NCI-H2107 (cell line): Measurements from ENCODE around the gene TERT.
"Not testable (repeated sequence)": the region's sequence is repeated elsewhere in the genome, so short reads cannot be mapped to it uniquely, and the experiment has no call there.

ENCODE experiments used
- DNase-seq: peaks from one replicate; lab custom pipeline; 2025; lab: John Stamatoyannopoulos, UW

Gene TERT

GRCh38 chr5:1294206-1294834 is 548 bp downstream of the TERT start:
- no peak for DNase-seq

DNA sequence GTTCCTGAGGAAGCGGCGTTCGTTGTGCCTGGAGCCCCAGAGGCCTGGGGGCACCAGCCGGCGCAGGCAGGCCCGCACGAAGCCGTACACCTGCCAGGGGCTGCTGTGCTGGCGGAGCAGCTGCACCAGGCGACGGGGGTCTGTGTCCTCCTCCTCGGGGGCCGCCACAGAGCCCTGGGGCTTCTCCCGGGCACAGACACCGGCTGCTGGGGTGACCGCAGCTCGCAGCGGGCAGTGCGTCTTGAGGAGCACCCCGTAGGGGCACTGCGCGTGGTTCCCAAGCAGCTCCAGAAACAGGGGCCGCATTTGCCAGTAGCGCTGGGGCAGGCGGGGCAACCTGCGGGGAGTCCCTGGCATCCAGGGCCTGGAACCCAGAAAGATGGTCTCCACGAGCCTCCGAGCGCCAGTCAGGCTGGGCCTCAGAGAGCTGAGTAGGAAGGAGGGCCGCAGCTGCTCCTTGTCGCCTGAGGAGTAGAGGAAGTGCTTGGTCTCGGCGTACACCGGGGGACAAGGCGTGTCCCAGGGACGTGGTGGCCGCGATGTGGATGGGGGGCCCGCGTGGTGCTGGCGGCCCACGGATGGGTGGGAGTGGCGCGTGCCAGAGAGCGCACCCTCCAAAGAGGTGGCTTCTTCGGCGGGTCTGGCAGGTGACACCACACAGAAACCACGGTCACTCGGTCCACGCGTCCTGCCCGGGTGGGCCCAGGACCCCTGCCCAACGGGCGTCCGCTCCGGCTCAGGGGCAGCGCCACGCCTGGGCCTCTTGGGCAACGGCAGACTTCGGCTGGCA is 1.3 kb downstream of the TERT start:
- DNase-seq: no peak

DNA sequence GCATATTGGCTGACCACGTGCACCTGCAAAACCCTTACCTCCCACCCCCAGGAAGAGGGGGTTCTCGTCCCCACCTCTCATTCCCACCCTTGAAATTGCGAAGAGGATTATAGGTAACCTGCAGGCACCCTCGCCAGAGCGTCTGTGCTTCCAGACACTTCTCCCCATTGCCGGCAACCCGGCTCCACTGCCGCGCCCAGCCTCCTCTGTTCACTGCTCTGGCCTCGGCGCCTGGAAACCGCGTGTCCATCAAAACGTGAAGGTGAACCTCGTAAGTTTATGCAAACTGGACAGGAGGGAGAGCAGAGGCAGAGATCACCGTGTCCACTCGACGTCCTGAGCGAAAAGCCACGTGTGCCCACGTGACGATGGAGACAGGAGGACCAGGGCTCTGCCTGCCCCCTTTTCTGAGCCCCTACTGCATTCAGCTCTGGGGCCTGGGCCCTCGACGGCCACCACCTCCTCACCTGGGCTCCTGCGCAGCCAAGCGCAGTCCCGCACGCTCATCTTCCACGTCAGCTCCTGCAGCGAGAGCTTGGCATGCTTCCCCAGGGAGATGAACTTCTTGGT is 1.9 kb downstream of the TERT start:
- DNase-seq: no peak

DNA sequence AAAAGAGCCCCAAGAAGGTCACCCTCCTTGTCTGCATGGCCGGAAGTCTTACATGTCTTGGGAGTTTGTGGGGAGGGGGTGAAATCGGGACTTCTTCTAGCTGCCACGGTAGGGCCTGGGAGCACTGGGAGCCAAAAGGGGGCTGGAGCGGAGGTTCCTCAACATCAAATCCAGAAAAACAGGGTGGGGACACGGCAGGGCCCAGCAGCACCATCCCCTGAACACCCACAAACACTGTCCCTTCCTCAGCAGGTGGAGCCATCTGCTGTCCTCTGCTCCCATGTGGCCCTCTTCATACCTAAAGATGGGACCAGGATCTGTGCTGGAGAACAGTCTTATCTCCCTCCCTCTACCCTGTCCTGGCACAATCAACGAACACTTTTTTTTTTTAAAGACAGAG is 2.7 kb downstream of the TERT start:
- no peak for DNase-seq

GRCh38 chr5:1291611-1292080 is 3.2 kb downstream of the TERT start:
- peak; percentile 59 for DNase-seq

GRCh38 chr5:1290956-1291355 is 3.9 kb downstream of the TERT start:
- not testable (repeated sequence) for DNase-seq

- not testable (repeated sequence) for DNase-seq
Observed at GRCh38 chr5:1289559-1289958, 5.3 kb downstream of the TERT start.

GRCh38 chr5:1288439-1289335 is 6.2 kb downstream of the TERT start:
- no peak for DNase-seq

DNA sequence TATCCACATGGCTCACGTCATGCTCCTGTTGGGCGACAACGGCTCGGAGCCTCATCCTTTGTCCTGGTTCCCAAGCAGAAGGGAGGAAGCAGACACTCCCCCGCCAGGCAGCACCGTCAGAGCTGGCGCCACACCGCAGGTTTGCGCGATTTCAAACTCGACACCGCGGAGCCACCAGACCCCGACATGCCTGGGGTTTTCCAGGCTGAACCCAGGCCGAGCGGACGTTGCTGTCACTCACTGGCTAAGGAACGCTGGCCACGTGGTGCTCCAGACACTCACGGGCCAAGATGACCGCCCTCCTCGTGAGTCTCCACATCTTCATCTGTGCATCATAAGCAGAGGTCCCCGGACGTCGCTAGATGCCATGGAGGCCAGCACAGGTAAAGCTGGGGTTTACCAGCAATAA is 9.0 kb downstream of the TERT start:
- DNase-seq: no peak

- DNase-seq: no peak
Observed at GRCh38 chr5:1285141-1285540, 9.7 kb downstream of the TERT start.

GRCh38 chr5:1284336-1284970 is 10.4 kb downstream of the TERT start:
- DNase-seq: not testable (repeated sequence)

DNA sequence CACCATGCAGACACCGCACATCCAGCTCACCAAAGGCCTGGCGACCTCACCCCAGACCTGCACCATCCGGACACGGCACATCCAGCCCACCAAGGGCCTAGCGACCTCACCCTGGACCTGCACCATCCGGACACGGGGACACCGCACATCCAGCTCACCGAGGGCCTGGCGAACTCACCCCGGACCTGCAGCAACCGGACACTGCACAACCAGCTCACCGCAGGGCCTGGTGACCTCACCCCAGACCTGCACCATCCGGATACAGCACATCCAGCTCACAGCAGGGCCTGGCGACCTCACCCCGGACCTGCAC is 11.2 kb downstream of the TERT start:
- not testable (repeated sequence) for DNase-seq

DNA sequence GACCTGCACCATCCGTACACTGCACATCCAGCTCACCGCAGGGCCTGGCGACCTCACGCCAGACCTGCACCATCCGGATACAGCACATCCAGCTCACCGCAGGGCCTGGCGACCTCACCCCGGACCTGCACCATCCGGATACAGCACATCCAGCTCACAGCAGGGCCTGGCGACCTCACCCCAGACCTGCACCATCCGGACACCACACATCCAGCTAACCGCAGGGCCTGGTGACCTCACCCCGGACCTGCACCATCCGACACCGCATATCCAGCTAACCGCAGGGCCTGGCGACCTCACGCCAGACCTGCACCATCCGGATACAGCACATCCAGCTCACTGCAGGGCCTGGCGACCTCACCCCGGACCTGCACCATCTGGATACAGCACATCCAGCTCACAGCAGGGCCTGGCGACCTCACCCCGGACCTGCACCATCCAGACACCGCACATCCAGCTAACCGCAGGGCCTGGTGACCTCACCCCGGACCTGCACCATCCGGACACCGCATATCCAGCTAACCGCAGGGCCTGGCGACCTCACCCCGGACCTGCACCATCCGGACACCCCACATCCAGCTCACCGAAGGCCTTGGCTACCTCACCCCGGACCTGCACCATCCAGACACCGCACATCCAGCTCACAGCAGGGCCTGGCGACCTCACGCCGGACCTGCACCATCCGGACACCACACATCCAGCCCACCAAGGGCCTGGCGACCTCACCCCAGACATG is 11.7 kb downstream of the TERT start:
- DNase-seq: not testable (repeated sequence)

DNA sequence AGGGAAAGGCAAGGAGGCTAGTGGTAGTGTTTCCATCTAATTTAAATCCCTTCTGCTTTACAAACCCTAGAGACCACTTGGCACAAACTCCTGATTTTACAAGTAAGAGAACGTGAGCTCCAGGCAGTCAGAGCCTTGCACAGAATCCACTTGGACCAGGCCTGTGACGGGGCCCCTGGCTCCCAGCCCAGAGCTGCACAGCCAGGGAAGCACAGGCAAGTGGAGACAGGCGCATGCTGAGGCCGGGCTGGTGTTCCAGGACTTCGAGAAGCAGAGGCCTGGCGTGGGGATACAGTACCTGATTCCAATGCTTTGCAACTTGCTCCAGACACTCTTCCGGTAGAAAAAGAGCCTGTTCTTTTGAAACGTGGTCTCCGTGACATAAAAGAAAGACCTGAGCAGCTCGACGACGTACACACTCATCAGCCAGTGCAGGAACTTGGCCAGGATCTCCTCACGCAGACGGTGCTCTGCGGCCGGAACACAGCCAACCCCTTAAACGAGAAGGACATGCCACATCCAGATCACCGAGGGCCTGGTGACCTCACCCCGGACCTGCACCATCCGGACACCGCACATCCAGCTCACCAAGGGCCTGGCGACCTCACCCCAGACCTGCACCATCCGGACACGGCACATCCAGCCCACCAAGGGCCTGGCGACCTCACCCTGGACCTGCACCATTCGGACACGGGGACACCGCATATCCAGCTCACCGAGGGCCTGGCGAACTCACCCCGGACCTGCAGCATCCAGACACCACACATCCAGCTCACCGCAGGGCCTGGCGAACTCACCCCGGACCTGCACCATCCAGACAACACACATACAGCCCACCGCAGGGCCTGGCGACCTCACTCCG is 12.5 kb downstream of the TERT start:
- no peak for DNase-seq

DNA sequence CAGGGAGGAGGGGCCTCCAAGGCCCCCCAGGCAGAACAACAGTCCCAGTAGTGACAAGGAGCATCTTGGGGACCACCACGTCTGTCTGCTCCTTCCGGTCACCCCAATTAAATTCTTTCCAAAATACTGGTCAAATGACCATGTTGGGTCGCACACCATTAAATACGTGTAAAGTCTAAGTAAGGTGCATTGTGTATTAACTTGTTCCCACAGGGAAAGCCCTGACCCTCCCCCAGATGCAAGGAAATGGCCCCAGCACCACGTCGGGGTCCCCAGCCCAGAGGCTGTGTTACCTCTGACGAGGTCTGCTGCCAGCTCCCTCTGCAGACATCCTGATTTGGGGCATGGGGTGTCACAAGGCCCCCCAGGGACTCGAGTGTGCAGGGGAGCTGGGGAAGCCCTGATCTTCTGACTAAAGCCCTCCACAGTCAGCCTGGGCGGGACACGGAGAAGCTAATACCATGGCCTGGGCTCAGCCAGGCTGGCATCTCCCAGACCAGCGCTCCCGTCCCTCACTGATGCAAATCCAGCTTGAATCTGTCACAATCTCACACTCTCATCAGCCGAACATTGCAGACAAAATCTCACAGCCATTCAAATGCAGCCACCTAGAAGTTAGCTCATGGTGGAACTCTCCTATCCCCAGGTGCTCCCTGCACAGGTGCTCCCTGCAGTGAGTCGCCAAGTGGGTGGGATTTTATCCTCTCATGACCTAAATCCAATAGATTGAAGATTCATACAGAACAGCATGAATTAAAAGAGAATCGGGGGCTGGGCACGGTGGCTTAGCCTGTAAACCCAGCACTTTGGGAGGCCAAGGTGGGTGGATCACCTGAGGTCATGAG is 13.6 kb downstream of the TERT start:
- DNase-seq: no peak

GRCh38 chr5:1280177-1281037 is 14.5 kb downstream of the TERT start:
- DNase-seq: no peak

GRCh38 chr5:1279443-1280151 is 15.3 kb downstream of the TERT start:
- no peak for DNase-seq
